ENCODE measurements around the gene ING5. TPM values are rescaled to one million over a fixed set of nuclear protein-coding genes. Genes with fewer than 3 reads are reported as not detected.

The ING5 gene
- total RNA-seq, 1 donor from 2014 or later: 56.9 TPM

GRCh38 chr2:241724975-241725870 is 23.4 kb downstream of the ING5 start:
- H3K36me3 Mint-ChIP-seq: peaks cover 54% of the 10 kb centered on the region

GRCh38 chr2:241726459-241726858 is 24.6 kb downstream of the ING5 start:
- Mint-ChIP-seq H3K4me1 (peaks cover 3% of the 10 kb centered on the region), H3K36me3 (peaks cover 44% of the 10 kb centered on the region), H3K9me3 (peaks cover 22% of the 10 kb centered on the region), H3K4me3 (no peak overlapping the region), H3K27ac (no peak overlapping the region), H3K27me3 (ENCODE audit: low read depth) (no peaks in the 10 kb centered on the region)
- TF ChIP-seq CTCF (IDR thresholded peaks at IDR 0.05; ENCODE audit: unreplicated experiment): no peak
- DNase-seq (ENCODE audit: low spot score in 2 of 2, unreplicated experiment in 2 of 2): no peak

More at GRCh38 chr2:241724975-241725870, 23.4 kb downstream of the ING5 start:
- no peak overlapping the region for H3K27ac Mint-ChIP-seq
- H3K9me3 Mint-ChIP-seq: peaks cover 26% of the 10 kb centered on the region
- DNase-seq (ENCODE audit: low spot score in 2 of 2, unreplicated experiment in 2 of 2): no peak
- H3K4me1 Mint-ChIP-seq: no peaks in the 10 kb centered on the region
- no peak overlapping the region for H3K4me3 Mint-ChIP-seq
- TF ChIP-seq CTCF (IDR thresholded peaks at IDR 0.05; ENCODE audit: unreplicated experiment): no peak
- H3K27me3 Mint-ChIP-seq (ENCODE audit: low read depth): no peaks in the 10 kb centered on the region

GRCh38 chr2:241728000-241728399 is 26.2 kb downstream of the ING5 start:
- Mint-ChIP-seq H3K27ac (no peak overlapping the region), H3K36me3 (peaks cover 30% of the 10 kb centered on the region), H3K4me1 (peaks cover 5% of the 10 kb centered on the region), H3K27me3 (ENCODE audit: low read depth) (no peaks in the 10 kb centered on the region), H3K4me3 (no peak overlapping the region), H3K9me3 (peaks cover 13% of the 10 kb centered on the region)
- no peak for TF ChIP-seq CTCF (IDR thresholded peaks at IDR 0.05; ENCODE audit: unreplicated experiment)
- DNase-seq (ENCODE audit: low spot score in 2 of 2, unreplicated experiment in 2 of 2): no peak

GRCh38 chr2:241728627-241729026 is 26.8 kb downstream of the ING5 start:
- no peaks in the 10 kb centered on the region for H3K27me3 Mint-ChIP-seq (ENCODE audit: low read depth)
- H3K9me3 Mint-ChIP-seq: peaks cover 7% of the 10 kb centered on the region
- peaks cover 5% of the 10 kb centered on the region for H3K4me1 Mint-ChIP-seq
- no peak overlapping the region for H3K27ac Mint-ChIP-seq
- no peak for DNase-seq (ENCODE audit: low spot score in 2 of 2, unreplicated experiment in 2 of 2)
- TF ChIP-seq CTCF (IDR thresholded peaks at IDR 0.05; ENCODE audit: unreplicated experiment): no peak
- no peak overlapping the region for H3K4me3 Mint-ChIP-seq
- peaks cover 24% of the 10 kb centered on the region for H3K36me3 Mint-ChIP-seq

- no peak overlapping the region for H3K4me3 Mint-ChIP-seq
- no peak for DNase-seq (ENCODE audit: low spot score in 2 of 2, unreplicated experiment in 2 of 2)
- peaks cover 5% of the 10 kb centered on the region for H3K4me1 Mint-ChIP-seq
- H3K27me3 Mint-ChIP-seq (ENCODE audit: low read depth): no peaks in the 10 kb centered on the region
- peaks cover 12% of the 10 kb centered on the region for H3K36me3 Mint-ChIP-seq
- H3K27ac Mint-ChIP-seq: no peak overlapping the region
- peaks cover 4% of the 10 kb centered on the region for H3K9me3 Mint-ChIP-seq
- TF ChIP-seq CTCF (IDR thresholded peaks at IDR 0.05; ENCODE audit: unreplicated experiment): no peak
These were observed 28.0 kb downstream of the ING5 start for GRCh38 chr2:241729868-241730267.
